ENCODE data around the gene C1QTNF8.

DNA sequence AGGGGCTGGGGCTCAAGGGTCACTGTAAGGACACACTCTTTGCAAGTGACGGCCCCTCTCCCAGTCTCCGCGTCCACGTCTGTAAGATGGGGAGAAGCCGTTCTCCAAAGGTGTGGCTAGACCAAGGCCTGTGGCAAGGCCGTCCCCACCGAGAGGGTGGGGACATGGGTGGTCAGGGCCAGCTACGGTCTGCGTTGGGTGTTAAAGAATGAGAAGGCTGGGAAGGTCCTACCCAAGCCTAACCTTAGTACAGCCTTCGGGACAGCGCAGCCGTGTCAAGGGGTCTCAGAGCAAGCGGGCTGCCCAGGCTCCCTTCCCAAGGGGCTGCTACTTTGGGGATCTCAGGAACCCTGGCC is 1.9 kb downstream of the C1QTNF8 start:
- TF ChIP-seq, protein P1, sequence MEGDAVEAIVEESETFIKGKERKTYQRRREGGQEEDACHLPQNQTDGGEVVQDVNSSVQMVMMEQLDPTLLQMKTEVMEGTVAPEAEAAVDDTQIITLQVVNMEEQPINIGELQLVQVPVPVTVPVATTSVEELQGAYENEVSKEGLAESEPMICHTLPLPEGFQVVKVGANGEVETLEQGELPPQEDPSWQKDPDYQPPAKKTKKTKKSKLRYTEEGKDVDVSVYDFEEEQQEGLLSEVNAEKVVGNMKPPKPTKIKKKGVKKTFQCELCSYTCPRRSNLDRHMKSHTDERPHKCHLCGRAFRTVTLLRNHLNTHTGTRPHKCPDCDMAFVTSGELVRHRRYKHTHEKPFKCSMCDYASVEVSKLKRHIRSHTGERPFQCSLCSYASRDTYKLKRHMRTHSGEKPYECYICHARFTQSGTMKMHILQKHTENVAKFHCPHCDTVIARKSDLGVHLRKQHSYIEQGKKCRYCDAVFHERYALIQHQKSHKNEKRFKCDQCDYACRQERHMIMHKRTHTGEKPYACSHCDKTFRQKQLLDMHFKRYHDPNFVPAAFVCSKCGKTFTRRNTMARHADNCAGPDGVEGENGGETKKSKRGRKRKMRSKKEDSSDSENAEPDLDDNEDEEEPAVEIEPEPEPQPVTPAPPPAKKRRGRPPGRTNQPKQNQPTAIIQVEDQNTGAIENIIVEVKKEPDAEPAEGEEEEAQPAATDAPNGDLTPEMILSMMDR (IDR thresholded peaks at IDR 0.05), result no peak
- no peak for TF ChIP-seq POLR2A (IDR thresholded peaks at IDR 0.05)
- TF ChIP-seq POLR2AphosphoS5 (IDR thresholded peaks at IDR 0.05), result no peak

Data from prostate gland (tissue), 2 donors.